CD4-positive, alpha-beta T cell (primary cell): ENCODE measurements around the gene PPIL3. TPM values are rescaled to one million over a fixed set of nuclear protein-coding genes. Genes with fewer than 3 reads are reported as not detected.
"Not testable (repeated sequence)": the region's sequence is repeated elsewhere in the genome, so short reads cannot be mapped to it uniquely, and the experiment has no call there.

Source experiments
- ATAC-seq: fragments of 200-7000 bp; cut with Tn5 transposase; one replicate; pipeline ENCODE4 v1.10.0; 2022; ENCODE audit warnings: mild to moderate bottlenecking; ENCODE audit not compliant: poor library complexity
- CTCF ChIA-PET: fragments of 350-600 bp; sonication (Branson Sonifier 250); formaldehyde crosslinking; loops from one replicate; lab custom pipeline; 2021; ENCODE audit warnings: antibody characterized with exemption, inconsistent platforms; lab: Charles Lee
- POLR2A ChIA-PET: fragments of 350-600 bp; sonication (Branson Sonifier 250); formaldehyde crosslinking; loops from one replicate; lab custom pipeline; 2021; ENCODE audit warnings: antibody characterized with exemption, inconsistent platforms; lab: Charles Lee
- DNase-seq, 14 experiments: peaks; one replicate each; pipeline ENCODE4 v3.0.0-alpha.2; 2013 to 2020; ENCODE audit warnings: mixed read lengths in 2 of 14
- H3K27ac ChIP-seq, 2 donors: one replicate each; pipeline versions ENCODE4 v1.5.1 to v1.7.0; 2013; ENCODE audit warnings: low read length in 2 of 2, low read depth in 1 of 2, mild to moderate bottlenecking in 1 of 2
- H3K27me3 ChIP-seq, 2 experiments: 1 replicate in 1 of 2; 2 replicates in 1 of 2; pipeline versions ENCODE4 v1.6.1 to v1.7.0; 2013; ENCODE audit warnings: low read length in 2 of 2, control low read depth in 1 of 2, mild to moderate bottlenecking in 1 of 2, moderate library complexity in 1 of 2; ENCODE audit not compliant: insufficient read depth in 2 of 2, control insufficient read depth in 1 of 2
- H3K36me3 ChIP-seq: one replicate; pipeline ENCODE4 v1.6.1; 2013; ENCODE audit warnings: low read length, control low read depth; ENCODE audit not compliant: insufficient read depth
- H3K4me1 ChIP-seq: one replicate; pipeline ENCODE4 v1.6.1; 2013; ENCODE audit warnings: low read length, control low read depth; ENCODE audit not compliant: insufficient read depth
- H3K4me3 ChIP-seq: one replicate; pipeline ENCODE4 v1.5.1; 2013; ENCODE audit warnings: mild to moderate bottlenecking, low read length, moderate library complexity
- H3K9me3 ChIP-seq, 2 experiments: 1 replicate in 1 of 2; 2 replicates in 1 of 2; pipeline versions ENCODE4 v1.6.1 to v1.7.0; 2013; ENCODE audit warnings: low read length in 2 of 2, mild to moderate bottlenecking in 2 of 2, control low read depth in 1 of 2, moderate library complexity in 1 of 2; ENCODE audit not compliant: control insufficient read depth in 1 of 2, insufficient read depth in 1 of 2
- H3K27ac Mint-ChIP-seq: one replicate; pipeline ENCODE4 v1.8.0; 2020; ENCODE audit warnings: mixed read lengths
- H3K27me3 Mint-ChIP-seq: one replicate; pipeline ENCODE4 v1.8.0; 2021; ENCODE audit warnings: mixed read lengths
- H3K36me3 Mint-ChIP-seq: one replicate; pipeline ENCODE4 v1.8.0; 2021; ENCODE audit warnings: low read depth, mixed read lengths
- H3K4me1 Mint-ChIP-seq: one replicate; pipeline ENCODE4 v1.8.0; 2021; ENCODE audit warnings: low read depth, mixed read lengths
- H3K4me3 Mint-ChIP-seq: one replicate; pipeline ENCODE4 v1.8.0; 2020; ENCODE audit warnings: mild to moderate bottlenecking, mixed read lengths
- H3K9me3 Mint-ChIP-seq: one replicate; pipeline ENCODE4 v1.8.0; 2020; ENCODE audit warnings: mixed read lengths
- intact Hi-C, 2 experiments: fragments of 100-400 bp; cut with DNase I in 1 of 2; cut with micrococcal nuclease in 1 of 2; formaldehyde crosslinking; loops; one replicate each; pipeline versions ENCODE4 v1.15.1 to v1.9.0; 2023 to 2025; cut with DNase I, micrococcal nuclease
- total RNA-seq, 174 experiments: library from RNA in 2 of 174; stranded (reverse) in 2 of 174; gene quantifications; one replicate each; pipeline ENCODE4 v1.2.3 and lab custom pipeline; 2021 to 2026
- TF ChIP-seq, protein P1 (sequence below): fragments of 200-600 bp; IDR thresholded peaks from one replicate; pipeline ENCODE4 v1.8.0; 2022; ENCODE audit warnings: antibody characterized with exemption, mild to moderate bottlenecking

The PPIL3 gene
- total RNA-seq, 2 experiments from 2014 or later, result 23.1 to 29.8 TPM

DNA sequence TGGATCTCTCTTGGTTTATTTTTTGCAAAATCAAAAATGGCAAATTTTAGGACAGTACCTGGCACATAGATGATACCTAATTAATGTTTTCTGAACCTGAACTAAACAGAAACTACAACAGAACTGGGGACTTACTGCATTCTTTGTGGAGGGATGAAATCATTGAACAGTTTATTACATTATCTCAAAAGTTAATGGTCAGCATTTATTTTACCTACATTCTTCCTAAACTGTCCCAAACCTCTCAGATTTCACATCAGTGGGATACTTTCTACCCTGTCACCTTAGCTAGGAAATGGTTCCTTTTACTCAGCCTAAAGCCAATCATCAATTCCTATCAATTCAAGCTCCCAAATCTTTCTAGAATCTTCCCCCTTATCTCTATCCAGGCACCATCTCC is 10.6 kb upstream of the PPIL3 start:
- H3K27ac Mint-ChIP-seq, result no peak overlapping the region
- CTCF ChIA-PET, result no interaction called here
- H3K36me3 Mint-ChIP-seq, result peaks cover 85% of the 10 kb centered on the region
- Histone ChIP-seq H3K4me1 (no peaks in the 10 kb centered on the region), H3K27me3 (no peaks in the 10 kb centered on the region), H3K36me3 (peaks cover 72% of the 10 kb centered on the region), H3K4me3 (no peak overlapping the region), H3K9me3 (no peaks in the 10 kb centered on the region), H3K27ac (no peak overlapping the region)
- ATAC-seq (no peak), DNase-seq (no peak)
- POLR2A ChIA-PET, result no interaction called here
- peaks cover 6% of the 10 kb centered on the region for H3K4me1 Mint-ChIP-seq
- no peaks in the 10 kb centered on the region for H3K9me3 Mint-ChIP-seq
- no peaks in the 10 kb centered on the region for H3K27me3 Mint-ChIP-seq
- no peak overlapping the region for H3K4me3 Mint-ChIP-seq
- intact Hi-C loops, result loop anchor here in 1 of 2 experiments (10.0 kb wide), 1 partner anchor 1275 kb away; no protein-coding TSS in a partner anchor
- TF ChIP-seq, protein P1, sequence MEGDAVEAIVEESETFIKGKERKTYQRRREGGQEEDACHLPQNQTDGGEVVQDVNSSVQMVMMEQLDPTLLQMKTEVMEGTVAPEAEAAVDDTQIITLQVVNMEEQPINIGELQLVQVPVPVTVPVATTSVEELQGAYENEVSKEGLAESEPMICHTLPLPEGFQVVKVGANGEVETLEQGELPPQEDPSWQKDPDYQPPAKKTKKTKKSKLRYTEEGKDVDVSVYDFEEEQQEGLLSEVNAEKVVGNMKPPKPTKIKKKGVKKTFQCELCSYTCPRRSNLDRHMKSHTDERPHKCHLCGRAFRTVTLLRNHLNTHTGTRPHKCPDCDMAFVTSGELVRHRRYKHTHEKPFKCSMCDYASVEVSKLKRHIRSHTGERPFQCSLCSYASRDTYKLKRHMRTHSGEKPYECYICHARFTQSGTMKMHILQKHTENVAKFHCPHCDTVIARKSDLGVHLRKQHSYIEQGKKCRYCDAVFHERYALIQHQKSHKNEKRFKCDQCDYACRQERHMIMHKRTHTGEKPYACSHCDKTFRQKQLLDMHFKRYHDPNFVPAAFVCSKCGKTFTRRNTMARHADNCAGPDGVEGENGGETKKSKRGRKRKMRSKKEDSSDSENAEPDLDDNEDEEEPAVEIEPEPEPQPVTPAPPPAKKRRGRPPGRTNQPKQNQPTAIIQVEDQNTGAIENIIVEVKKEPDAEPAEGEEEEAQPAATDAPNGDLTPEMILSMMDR, result no peak

DNA sequence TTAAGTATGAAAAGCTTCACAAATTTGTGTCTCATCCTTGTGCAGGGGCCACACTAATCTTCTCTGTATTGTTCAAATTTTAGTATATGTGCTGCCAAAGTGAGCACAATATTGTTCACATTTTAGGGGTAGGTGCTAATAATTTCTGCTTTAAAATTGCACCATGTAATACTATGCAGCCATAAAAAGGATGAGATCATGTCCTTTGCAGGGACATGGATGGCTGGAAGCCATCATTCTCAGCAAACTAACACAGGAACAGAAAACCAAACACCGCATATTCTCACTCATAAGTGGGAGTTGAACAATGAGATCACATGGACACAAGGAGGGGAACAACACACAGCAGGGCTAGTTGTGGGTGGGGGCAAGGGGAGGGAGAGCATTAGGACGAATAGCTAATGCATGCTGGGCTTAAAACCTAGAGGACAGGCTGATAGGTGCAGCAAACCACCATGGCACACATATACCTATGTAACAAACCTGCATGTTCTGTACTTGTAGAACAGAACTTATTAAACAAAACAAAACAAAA is 7.1 kb downstream of the PPIL3 start:
- DNase-seq, intact Hi-C loops, H3K9me3 Mint-ChIP-seq, H3K27me3 ChIP-seq, H3K27ac Mint-ChIP-seq, H3K4me1 Mint-ChIP-seq, H3K27me3 Mint-ChIP-seq, H3K4me3 Mint-ChIP-seq, H3K4me1 ChIP-seq, H3K4me3 ChIP-seq, H3K9me3 ChIP-seq, ATAC-seq, CTCF ChIA-PET, H3K27ac ChIP-seq: not testable (repeated sequence)
- POLR2A ChIA-PET, result interaction anchor here (2.4 kb wide), 1 partner anchor 18 kb away, joined by 15 read pairs; the partner anchor contains the start of gene CLK1
- H3K36me3 ChIP-seq, result peaks cover 78% of the 10 kb centered on the region
- peaks cover 78% of the 10 kb centered on the region for H3K36me3 Mint-ChIP-seq

DNA sequence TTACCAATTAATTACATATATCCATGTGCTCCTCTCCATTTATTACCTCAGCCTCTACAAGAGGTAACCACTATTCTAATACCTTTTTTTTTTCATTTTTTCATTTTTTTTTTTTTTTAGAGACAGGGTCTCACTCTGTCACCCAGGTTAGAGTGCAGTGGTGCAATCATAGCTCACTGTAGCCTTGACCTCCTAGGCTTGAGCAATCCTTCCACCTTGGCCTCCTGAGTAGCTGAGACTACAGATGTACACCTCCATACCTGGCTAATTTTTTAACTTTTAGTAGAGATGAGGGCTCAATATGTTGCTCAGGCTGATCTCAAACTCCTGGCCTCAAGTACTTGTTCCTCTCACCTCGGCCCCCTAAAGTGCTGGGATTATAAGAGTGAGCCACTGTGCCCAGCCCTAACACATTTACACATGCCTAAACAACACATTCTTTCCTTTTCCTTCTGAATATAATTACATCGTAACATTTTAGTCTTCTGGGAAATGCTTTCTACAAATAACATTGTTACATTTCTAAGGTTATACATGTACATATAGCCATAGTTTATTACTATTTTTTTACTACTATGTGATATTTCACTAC is 10.5 kb downstream of the PPIL3 start:
- no peak overlapping the region for H3K27ac Mint-ChIP-seq
- H3K36me3 ChIP-seq, result peaks cover 90% of the 10 kb centered on the region

More for the DNA sequence above, 10.5 kb downstream of the PPIL3 start:
- TF ChIP-seq, protein P1, result no peak
- no peaks in the 10 kb centered on the region for H3K4me1 ChIP-seq
- intact Hi-C loops, result no loop called here
- no peak for DNase-seq
- Mint-ChIP-seq H3K36me3 (peaks cover 92% of the 10 kb centered on the region), H3K4me1 (peaks cover 7% of the 10 kb centered on the region), H3K27me3 (no peaks in the 10 kb centered on the region), H3K4me3 (no peak overlapping the region), H3K9me3 (no peaks in the 10 kb centered on the region)
- H3K4me3 ChIP-seq, result no peak overlapping the region
- H3K27ac ChIP-seq, result no peak overlapping the region
- H3K9me3 ChIP-seq, result no peaks in the 10 kb centered on the region
- CTCF ChIA-PET, result interaction anchor here (1.3 kb wide), 1 partner anchor 23 kb away, joined by 3 read pairs; no protein-coding TSS in a partner anchor
- no peak for ATAC-seq
- POLR2A ChIA-PET, result interaction anchor here (0.9 to 1.0 kb wide), 2 partner anchors 14 to 191 kb away, joined by 3 to 5 read pairs; partner anchors contain the start of gene CLK1
- no peaks in the 10 kb centered on the region for H3K27me3 ChIP-seq
